Ascending aorta (tissue), 2 donors: Measurements from ENCODE around the gene CCDC9B. TPM values are rescaled to one million over a fixed set of nuclear protein-coding genes. Genes with fewer than 3 reads are reported as not detected.

ENCODE experiments used
- DNase-seq, 2 donors: peaks; one replicate each; pipeline ENCODE4 v3.0.0-alpha.2; 2019; ENCODE audit warnings: low spot score in 2 of 2
- H3K27ac ChIP-seq, 2 donors: fragments of 200-600 bp; sonication (generic); one replicate each; pipeline ENCODE4 v1.5.1; 2016 to 2017; ENCODE audit warnings: mild to moderate bottlenecking in 1 of 2
- H3K27me3 ChIP-seq: fragments of 200-600 bp; sonication (generic); one replicate; pipeline ENCODE4 v1.5.1; 2017
- H3K36me3 ChIP-seq, 2 donors: fragments of 200-600 bp; sonication (generic); one replicate each; pipeline ENCODE4 v1.5.1; 2016
- H3K4me1 ChIP-seq, 2 donors: fragments of 200-600 bp; sonication (generic); one replicate each; pipeline ENCODE4 v1.5.1; 2016 to 2017; ENCODE audit warnings: mild to moderate bottlenecking in 1 of 2
- H3K4me3 ChIP-seq, 2 donors: fragments of 200-600 bp; sonication (generic); one replicate each; pipeline ENCODE4 v1.5.1; 2016 to 2017; ENCODE audit warnings: mild to moderate bottlenecking in 1 of 2
- H3K9me3 ChIP-seq, 2 donors: fragments of 200-600 bp; sonication (generic); one replicate each; pipeline ENCODE4 v1.5.1; 2016
- intact Hi-C: fragments of 100-400 bp; cut with DNase I; formaldehyde crosslinking; loops from one replicate; pipeline ENCODE4 v1.15.1; 2023
- total RNA-seq: library from RNA; depleted of rRNA; stranded (reverse); fragments of >200 nt; gene quantifications from one replicate; pipeline ENCODE4 v1.1.0, GENCODE V29; 2016
- TF ChIP-seq, protein P1 (sequence below), 3 experiments: fragments of 200-600 bp in 2 of 3; fragments of 450-650 bp in 1 of 3; sonication (generic) in 2 of 3; IDR thresholded peaks; one replicate each; pipeline ENCODE4 v1.5.1; 2016 to 2019; ENCODE audit warnings: antibody characterized with exemption in 3 of 3, mild to moderate bottlenecking in 1 of 3, moderate library complexity in 1 of 3

CCDC9B gene
- total RNA-seq, 1 donor from 2014 or later: 55.8 TPM

DNA sequence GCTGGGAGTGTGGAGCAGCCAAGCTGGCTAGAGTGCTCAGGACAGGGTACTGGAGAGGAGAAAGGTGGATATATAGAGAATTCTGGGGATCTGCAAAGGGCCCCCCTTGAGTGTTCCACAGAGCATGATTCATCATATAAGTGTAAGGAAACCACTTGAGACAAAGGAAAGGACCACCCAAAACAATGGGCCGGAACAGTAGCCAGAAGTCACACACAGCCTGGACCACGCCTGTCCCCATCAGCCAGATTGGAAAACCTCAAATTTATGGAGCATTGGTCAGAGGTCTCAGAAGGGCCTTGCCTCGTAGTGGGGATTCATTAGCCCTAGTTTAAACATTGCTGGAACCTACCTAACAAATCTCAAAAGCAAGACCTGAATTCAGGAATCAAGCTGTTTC lies 36.9 kb upstream of the CCDC9B start:
- DNase-seq: no peak
- intact Hi-C loops: no loop called here
- H3K36me3 ChIP-seq: no peaks in the 10 kb centered on the region
- TF ChIP-seq, protein P1, sequence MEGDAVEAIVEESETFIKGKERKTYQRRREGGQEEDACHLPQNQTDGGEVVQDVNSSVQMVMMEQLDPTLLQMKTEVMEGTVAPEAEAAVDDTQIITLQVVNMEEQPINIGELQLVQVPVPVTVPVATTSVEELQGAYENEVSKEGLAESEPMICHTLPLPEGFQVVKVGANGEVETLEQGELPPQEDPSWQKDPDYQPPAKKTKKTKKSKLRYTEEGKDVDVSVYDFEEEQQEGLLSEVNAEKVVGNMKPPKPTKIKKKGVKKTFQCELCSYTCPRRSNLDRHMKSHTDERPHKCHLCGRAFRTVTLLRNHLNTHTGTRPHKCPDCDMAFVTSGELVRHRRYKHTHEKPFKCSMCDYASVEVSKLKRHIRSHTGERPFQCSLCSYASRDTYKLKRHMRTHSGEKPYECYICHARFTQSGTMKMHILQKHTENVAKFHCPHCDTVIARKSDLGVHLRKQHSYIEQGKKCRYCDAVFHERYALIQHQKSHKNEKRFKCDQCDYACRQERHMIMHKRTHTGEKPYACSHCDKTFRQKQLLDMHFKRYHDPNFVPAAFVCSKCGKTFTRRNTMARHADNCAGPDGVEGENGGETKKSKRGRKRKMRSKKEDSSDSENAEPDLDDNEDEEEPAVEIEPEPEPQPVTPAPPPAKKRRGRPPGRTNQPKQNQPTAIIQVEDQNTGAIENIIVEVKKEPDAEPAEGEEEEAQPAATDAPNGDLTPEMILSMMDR (IDR thresholded peaks at IDR 0.05): no peak
- peaks cover 0 to 8% of the 10 kb centered on the region in 2 donors for H3K4me1 ChIP-seq
- no peaks in the 10 kb centered on the region for H3K9me3 ChIP-seq
- no peak overlapping the region for H3K4me3 ChIP-seq
- no peaks in the 10 kb centered on the region for H3K27me3 ChIP-seq
- H3K27ac ChIP-seq: no peak overlapping the region

DNA sequence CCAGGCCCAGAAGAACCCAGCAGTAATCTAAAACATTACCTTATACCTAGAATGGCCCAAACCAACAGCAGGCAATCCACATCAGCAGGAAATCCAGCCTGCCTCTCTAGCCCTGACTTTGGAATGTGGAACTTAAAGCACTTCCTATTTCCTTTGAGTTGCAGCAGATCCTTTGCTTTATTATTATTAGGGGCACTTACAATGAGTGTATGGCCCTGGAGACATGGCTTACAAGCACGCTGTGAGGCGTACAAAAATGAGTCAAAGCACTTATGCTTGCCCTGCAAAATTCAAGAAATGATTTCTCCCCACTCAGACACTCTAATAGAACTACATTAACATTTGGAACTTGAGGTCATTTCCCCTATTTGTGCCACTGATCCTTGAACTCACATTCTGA lies 32.2 kb upstream of the CCDC9B start:
- H3K4me3 ChIP-seq: no peak overlapping the region
- TF ChIP-seq, protein P1 (IDR thresholded peaks at IDR 0.05): no peak
- no peaks in the 10 kb centered on the region for H3K27me3 ChIP-seq
- intact Hi-C loops: no loop called here
- H3K4me1 ChIP-seq: peaks cover 0 to 6% of the 10 kb centered on the region in 2 donors
- no peak for DNase-seq
- H3K9me3 ChIP-seq: no peaks in the 10 kb centered on the region
- H3K27ac ChIP-seq: no peak overlapping the region
- no peaks in the 10 kb centered on the region for H3K36me3 ChIP-seq

DNA sequence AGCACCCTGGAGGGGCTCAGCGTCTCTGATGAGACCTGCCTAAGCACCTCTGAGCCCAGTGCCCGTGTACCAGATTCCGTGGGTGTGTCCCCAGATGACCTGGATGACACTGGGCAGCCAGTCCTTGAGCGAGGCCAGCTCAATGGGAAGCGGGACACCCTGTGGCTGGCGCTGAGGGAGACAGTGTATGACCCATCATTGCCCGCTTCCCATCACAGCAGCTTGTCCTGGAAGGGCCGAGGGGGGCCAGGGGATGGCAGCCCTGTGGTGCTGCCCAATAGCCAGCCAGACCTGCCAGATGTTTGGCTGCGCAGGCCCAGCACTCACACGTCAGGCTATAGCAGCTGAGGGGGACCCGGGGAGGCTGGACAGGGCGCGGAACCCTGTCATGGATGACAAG lies 29.2 kb upstream of the CCDC9B start:
- no peak for DNase-seq
- Histone ChIP-seq H3K27me3 (no peaks in the 10 kb centered on the region), H3K27ac (no peak overlapping the region), H3K4me1 (peaks cover 10 to 17% of the 10 kb centered on the region in 2 donors), H3K36me3 (no peaks in the 10 kb centered on the region), H3K4me3 (no peak overlapping the region), H3K9me3 (no peaks in the 10 kb centered on the region)
- TF ChIP-seq, protein P1 (IDR thresholded peaks at IDR 0.05): no peak
- intact Hi-C loops: loop anchor here (5.0 kb wide), 2 partner anchors 37 to 88 kb away; partner anchors contain the start of genes ANKRD63 and IVD

DNA sequence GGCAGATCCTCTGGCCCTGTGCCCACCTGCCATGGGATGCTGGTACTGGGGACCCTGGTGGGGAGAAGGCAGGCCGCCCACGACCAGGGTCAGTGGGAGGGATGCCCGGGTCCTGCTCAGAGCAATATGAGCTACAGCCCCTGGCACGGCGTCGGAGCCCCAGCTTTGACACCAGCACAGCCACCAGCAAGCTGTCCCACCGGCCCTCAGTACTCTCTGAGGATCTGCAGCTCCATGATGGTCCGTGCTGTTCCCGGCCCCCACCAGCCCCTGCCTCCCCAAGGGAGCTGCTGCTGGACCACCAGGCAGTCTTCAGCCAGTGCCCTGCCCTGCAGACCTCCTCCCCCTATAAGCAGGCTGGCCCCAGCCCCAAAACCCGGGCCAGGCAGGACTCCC lies 28.7 kb upstream of the CCDC9B start:
- intact Hi-C loops: loop anchor here (5.0 kb wide), 2 partner anchors 38 to 87 kb away; partner anchors contain the start of genes ANKRD63 and IVD
- H3K36me3 ChIP-seq: no peaks in the 10 kb centered on the region
- DNase-seq: no peak
- H3K9me3 ChIP-seq: no peaks in the 10 kb centered on the region
- H3K4me3 ChIP-seq: no peak overlapping the region
- no peaks in the 10 kb centered on the region for H3K27me3 ChIP-seq
- H3K4me1 ChIP-seq: peaks cover 10 to 17% of the 10 kb centered on the region in 2 donors
- H3K27ac ChIP-seq: no peak overlapping the region
- TF ChIP-seq, protein P1 (IDR thresholded peaks at IDR 0.05): no peak

DNA sequence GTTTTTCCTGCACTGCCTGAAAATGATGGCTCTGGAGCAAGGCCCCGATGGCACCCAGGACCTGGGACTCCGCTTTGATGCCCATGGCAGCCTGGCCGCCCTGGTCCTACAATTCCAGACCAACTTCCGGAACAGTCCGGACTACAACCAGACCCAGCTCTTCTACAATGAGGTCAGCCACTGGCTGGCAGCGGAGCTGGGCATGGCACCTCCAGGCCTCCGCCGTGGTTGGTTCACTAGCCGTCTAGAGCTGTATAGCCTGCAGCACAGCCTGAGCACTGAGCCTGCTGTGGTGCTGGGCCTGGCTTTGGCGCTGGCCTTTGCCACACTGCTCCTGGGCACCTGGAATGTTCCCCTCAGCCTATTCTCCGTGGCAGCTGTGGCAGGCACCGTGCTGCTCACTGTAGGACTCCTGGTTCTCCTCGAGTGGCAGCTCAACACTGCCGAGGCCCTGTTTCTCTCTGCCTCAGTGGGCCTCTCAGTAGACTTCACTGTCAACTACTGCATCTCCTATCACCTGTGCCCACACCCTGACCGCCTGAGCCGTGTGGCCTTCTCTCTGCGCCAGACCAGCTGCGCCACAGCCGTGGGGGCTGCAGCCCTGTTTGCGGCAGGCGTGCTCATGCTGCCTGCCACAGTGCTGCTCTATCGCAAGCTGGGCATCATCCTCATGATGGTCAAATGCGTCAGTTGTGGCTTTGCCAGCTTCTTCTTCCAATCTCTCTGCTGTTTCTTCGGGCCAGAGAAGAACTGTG lies 28.2 kb upstream of the CCDC9B start:
- TF ChIP-seq, protein P1 (IDR thresholded peaks at IDR 0.05): no peak
- H3K4me3 ChIP-seq: no peak overlapping the region
- intact Hi-C loops: loop anchor here (1.0 to 5.0 kb wide), 3 partner anchors 38 to 87 kb away; partner anchors contain the start of genes ANKRD63, INAFM2 and IVD
- no peaks in the 10 kb centered on the region for H3K9me3 ChIP-seq
- H3K4me1 ChIP-seq: peaks cover 10 to 17% of the 10 kb centered on the region in 2 donors
- no peaks in the 10 kb centered on the region for H3K27me3 ChIP-seq
- no peak for DNase-seq
- no peak overlapping the region for H3K27ac ChIP-seq
- no peaks in the 10 kb centered on the region for H3K36me3 ChIP-seq
